Activated CD8-positive, alpha-beta memory T cell treated with anti-CD3 and anti-CD28 coated beads, Interleukin-2, amount 50 U/mL, for 24 hours (primary cell): ENCODE results near the gene METTL25.
"Not testable (repeated sequence)": the region's sequence is repeated elsewhere in the genome, so short reads cannot be mapped to it uniquely, and the experiment has no call there.

ENCODE experiments used
- DNase-seq: peaks from one replicate; pipeline ENCODE4 v3.0.0-alpha.2; 2020; ENCODE audit errors: extremely low read depth

Gene METTL25, protein sequence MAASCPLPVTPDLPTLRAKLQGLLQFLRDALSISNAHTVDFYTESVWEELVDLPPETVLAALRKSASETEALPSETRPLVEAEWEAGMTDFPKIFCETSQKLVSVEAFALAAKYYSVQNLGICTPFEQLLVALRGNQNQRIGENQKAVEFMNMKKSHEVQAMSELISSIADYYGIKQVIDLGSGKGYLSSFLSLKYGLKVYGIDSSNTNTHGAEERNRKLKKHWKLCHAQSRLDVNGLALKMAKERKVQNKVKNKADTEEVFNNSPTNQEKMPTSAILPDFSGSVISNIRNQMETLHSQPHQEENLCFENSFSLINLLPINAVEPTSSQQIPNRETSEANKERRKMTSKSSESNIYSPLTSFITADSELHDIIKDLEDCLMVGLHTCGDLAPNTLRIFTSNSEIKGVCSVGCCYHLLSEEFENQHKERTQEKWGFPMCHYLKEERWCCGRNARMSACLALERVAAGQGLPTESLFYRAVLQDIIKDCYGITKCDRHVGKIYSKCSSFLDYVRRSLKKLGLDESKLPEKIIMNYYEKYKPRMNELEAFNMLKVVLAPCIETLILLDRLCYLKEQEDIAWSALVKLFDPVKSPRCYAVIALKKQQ

DNA sequence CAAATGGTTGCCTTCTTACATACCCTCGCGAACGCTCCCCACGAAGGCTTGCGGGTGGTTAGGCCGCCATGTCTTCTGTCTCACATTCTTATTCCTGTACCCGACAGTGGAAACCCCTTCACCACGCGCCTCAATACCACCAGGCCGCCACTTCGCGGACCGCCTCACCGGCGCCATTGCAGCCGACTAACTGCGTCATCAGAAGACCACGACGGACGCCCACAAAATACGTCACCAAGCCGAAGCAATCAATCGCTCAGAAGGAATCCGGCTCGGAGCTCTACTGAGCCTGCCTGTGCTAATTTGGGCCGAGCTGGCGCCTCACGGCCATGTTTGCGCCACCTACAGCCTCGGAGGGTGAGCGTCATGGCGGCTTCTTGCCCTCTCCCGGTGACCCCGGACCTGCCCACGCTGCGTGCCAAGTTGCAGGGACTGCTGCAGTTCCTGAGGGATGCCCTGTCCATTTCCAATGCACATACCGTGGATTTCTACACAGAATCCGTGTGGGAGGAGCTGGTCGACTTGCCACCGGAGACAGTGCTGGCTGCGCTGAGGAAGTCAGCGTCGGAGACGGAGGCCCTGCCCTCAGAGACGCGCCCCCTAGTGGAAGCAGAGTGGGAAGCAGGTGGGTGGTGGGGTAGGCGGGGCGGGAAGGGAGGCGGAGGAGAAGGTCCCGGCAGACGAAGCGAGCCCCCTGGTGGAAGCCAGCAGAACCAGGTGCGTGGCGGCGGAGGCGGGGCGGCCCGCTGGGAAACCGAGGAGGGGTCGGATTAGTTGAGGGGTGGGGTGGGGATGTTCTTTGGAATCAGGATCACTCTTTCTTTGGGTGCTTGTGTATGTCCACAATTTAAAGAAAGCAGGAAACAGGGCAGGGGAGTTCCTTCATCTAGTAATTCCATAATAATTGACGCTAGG lies at the start of gene METTL25, which contains the start of gene CCDC59:
TSS of gene METTL25 (plus strand) at position 330 of the 915 bp plus-strand sequence. CDS start at position 367, 37 bp downstream.
TSS of gene CCDC59 (minus strand) at position 188 of the 915 bp plus-strand sequence. CDS start at position 177, 11 bp downstream.
- peak; percentile 93 for DNase-seq

DNA sequence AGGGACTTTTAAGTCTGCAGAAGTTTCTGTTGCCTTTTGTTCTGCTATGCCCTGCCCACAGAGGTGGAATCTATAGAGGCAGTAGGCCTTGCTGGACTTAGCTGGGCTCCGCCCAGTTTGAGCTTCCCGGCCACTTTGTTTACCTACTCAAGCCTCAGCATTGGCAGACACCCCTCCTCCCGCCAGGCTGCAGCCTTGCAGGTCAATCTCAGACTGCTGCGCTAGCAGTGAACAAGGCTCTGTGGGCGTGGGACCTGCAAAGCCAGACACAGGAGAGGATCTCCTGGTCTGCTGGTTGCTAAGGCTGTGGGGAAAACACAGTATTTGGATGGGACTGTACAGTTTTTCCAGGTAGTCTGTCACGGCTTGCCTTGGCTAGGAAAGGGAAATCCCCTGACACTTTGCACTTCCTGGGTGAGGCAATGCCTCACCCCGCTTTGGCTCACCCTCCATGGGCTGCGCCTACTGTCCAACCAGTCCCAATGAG lies 43.9 kb upstream of the METTL25 start:
- DNase-seq: no peak

DNA sequence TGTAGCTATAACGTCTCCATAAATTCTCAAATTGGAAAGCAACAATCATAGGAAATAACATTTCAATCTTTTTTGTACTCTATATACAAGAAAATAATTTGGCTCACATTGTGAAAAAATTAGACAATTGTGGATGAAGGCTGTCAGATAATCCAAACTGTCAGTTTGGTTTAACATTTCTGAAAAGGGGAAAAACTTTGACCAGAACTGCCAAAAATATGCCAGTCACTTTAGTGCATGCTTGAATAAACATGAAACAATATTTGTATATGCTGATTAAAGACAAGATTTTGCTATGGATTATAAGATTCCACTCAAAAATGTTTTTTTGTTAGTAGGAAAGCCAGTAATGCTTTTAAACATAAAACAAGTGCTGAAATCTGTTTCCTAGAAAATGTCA lies 39.1 kb upstream of the METTL25 start:
- DNase-seq: no peak

DNA sequence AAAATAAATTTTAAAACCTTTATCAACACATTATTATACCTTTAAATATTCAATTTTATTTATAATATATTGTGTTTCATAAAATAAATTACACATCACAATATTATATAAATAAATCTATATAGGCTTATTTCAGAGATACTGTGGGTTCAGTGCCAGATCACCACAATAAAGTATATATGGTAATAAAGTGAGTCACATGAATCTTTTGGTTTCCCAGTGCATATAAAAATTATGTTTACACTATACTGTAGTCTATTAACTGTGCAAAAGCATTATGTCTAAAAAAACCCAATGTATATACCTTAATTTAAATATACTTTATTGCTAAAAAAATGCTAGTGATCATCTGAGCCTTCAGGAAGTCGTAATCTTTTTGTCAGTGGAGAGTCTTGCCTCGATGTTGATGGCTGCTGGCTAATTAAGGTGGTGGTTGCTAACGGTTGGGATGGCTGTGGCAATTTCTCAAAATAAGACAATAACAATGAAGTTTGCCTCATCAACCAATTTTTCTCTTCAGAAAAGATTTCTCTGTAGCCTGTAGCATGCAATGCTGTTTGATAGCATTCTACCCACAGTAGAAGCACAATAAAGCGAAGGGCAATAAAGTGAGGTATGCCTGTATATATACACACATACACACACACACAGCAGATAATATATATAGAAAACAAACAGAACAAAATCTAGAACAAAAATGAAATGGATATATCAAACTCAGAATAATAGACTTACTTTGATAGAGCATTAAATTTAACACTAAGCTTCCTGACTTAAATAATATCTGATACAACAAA lies 32.6 kb upstream of the METTL25 start:
- DNase-seq: no peak

DNA sequence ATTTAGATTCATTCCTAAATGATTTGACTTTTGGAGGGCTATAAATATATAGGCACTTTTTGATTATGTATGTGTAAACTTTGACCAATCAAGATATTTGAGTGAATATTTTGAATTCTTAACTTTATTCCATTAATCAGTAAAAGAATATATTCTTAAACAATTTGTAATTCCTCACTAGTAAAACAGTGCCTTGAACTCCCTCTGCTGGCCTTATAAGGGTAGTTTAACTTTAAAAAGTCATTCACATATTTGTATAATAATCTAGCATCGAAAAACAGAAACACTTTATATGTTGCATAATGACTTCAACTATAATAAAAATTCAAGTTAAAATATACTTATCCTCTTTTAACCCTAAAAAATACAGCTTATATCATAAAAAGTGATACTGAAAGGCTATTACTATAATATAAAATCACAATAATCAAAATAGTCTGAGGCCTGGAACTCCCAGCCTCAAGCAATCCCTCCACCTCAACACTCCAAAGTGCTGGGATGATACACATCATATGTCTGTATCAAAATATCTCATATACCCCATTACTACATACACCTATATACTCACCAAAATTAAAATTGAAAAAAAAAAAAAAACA lies 31.3 kb upstream of the METTL25 start:
- DNase-seq: no peak

DNA sequence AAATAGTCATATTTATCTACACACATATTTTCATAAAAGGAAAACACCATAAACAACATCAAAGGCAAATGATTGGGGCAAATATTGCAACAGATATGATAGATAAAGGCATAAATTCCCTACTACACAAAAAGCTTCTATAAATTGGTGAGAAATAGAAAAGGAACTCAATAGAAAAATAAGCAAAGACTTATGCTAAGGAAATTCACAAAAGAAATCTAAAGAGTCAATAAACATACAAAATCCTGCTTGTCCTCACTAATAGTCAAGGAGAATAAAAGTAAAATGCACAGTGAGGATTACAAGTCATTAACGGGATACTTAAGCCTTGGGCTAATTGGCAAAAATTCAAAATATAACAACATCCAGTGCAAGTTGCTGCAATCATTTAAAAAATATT lies 30.5 kb upstream of the METTL25 start:
- DNase-seq: no peak

DNA sequence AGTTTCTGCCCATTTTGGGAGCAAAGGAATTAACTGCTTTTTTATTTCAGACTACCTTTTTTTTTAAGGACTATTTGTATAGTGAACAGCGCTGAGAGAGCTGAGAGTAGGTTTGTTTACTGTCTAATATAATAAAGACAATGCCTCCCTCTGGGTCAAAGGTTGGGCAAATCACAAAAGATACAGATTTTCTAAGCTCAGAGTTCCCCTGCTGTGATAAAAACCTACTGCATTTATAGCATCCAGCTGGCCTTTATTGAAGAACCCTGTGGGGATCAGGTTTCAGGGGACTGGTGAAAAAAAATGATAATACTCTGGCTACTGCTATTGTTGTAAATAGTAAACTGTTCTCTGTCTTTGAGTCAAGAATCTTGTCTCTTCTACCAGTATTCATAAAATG lies 28.8 kb upstream of the METTL25 start:
- DNase-seq: no peak

DNA sequence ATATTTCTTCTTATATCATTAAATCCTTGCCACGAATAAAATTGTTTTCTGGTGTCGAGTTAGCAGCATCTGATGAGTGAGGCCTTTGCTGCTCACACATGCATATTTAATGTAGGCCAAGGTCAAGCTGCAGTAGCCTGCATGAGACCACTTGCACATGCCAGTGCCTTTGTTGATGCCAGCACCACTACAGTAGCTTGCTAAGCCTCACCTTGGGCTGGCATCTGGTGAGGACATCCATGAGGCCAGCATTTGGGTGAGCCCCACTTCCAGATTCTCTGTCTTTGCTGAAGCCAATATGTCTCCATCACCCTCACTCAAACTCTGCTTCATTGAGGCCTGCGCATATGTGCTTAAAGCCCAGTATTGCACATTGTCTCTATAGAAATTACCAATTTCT lies 8.2 kb upstream of the METTL25 start:
- DNase-seq: no peak

DNA sequence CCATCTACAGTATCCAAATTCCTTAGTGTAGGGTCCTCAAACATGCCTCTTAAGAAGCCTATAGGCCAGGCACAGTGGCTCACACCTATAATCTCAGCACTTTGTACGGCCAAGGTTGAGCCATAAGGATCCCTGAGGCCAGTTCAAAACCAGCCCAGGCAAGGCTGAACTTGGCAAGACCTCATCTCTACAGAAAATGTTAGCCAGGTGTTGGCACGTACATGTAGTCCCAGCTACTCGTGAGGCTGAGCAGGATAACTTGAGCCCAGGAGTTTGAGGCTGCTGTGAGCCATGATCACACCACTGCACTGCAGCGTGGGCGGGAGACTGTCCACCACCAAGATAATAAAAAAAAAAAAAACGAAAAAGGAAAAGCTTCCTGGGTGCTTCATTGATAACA lies 6.9 kb upstream of the METTL25 start:
- no peak for DNase-seq

DNA sequence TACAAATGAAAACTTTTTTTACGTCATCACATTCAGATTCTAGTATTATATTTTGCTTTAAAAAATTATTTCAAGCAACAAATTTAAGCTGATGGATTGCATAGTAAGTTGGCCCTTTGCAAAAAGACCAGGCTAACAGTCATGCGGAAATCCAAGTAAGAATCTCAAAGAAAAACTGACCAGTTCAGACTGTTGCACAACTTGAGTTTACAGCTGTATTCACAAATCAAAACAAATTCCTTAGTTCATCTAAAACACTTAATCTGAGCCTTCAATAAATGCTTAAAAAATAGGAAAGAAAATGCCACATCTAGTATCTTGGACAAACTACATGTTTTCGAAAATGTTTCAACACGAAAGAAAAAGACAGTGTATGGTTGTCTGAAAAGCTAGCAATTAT lies 989 bp upstream of the METTL25 start:
- no peak for DNase-seq

DNA sequence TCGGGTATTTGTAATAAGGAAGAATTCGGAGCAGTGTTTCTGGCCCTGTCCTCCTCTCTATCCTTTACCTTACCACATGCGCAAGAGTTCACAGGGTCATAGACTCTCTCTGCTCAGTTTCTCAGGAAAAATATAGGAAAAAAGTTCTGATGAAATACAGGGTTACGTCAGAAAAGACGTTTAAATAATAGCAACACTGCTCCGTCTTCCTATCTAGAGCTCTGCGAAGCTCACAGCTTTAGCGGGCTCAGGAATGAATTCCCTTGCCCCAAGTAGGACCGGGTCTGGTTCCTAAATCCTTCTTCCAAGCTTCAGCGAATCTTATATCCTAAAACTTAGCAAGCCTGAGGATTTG lies 507 bp upstream of the METTL25 start:
- no peak for DNase-seq

DNA sequence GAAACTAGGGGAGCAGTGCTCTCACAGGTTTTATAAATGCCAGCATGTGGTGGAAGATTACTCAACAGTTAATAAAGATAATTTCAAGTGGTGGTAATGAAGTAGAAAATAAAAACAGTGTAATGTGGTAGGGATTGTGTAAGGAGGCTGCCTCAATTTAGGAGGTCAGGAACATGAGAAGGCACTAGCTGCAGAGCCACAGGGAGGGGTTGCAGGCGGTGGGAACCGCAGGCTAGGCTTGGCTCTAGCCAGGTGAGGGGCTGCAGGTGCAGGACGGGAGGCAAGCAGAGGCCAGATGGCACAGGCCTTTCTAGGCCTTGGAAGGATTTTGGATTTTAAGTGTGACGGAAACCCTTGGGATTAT lies 768 bp downstream of the METTL25 start:
- DNase-seq: no peak

DNA sequence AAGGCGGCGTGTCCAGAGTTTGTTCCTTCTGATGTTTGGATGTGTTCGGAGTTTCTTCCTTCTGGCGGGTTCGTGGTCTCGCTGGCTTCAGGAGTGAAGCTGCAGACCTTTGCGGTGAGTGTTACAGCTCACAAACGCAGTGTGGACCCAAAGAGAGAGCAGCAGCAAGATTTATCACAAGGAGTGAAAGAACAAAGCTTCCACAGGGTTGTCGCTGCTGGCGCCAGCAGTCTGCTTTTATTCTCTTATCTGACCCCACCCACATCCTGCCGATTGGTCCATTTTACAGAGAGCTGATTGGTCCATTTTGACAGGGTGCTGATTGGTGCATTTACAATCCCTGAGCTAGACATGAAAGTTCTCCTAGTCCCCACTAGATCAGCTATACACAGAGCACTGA lies 2.5 kb downstream of the METTL25 start:
- DNase-seq: not testable (repeated sequence)

DNA sequence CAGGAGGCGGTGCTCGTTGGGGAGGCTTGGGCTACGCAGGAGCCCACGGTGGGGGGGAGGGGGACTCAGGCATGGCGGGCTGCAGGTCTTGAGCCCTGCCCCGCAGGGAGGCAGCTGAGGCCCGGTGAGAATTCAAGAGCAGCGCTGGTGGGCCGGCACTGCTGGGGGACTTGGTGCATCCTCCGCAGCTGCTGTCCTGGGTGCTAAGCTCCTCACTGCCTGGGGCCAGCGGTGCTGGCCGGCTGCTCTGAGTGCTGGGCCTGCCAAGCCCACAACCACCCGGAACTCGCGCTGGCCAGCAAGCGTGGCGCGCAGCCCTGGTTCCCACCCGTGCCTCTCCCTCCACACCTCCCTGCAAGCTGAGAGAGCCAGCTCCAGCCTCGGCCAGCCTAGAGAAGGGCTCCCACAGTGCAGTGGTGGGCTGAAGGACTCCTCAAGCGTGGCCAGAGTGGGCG lies 3.2 kb downstream of the METTL25 start:
- no peak for DNase-seq

DNA sequence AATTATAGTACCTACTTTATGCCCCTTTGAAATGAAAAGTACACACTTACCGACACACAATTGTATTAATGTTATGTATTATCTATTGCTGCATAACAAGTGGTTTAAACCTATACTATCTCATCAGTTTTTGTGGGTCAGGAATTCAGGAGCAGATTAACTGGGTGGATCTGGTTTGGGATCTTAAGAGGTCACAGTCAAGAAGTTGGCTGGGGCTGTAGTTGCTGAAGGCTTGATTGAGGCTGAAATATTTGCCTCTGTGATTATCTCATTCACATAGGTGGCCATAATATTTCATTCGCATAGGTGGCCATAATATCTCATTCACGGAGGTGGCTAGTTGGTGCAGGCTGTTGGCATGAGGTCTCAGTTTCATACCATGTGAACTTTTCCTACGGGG lies 5.7 kb downstream of the METTL25 start:
- DNase-seq: no peak

DNA sequence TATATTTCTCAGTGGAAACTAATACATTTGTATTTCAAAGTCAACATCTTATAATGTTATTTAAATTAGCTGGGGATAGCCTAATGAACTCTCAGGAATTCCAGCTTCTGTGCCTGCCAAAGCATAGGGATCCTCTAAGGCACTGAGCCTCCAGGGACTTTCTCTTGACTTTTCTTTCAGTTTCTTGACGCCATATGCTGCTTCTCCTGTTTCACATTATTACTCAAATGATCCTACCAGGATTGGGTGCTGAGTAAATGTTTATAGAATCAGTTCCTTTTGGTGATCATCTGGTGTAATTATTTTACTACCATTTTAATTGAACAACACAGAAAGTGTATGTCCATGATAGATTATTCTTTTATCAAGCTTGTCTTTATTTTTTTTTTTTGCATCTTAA lies 7.9 kb downstream of the METTL25 start:
- DNase-seq: no peak

DNA sequence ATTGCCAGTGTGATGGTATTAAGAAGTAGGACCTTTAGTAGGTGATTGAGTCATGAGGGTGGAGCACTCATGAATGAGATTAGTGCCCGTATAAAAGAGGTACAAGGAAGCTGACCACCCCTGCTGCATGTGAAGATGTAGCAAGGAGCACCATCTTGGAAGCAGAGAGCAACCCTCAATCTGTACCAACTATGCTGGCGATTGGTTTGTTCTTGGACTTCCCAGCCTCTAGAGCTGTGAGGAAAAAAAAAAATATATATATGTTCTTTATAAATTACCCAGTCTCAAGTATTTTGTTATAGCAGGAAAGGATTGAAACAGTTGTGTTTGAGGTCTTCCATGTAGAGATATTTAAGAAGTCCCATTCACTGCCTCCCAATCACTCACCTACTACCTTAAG lies 16.9 kb downstream of the METTL25 start:
- no peak for DNase-seq

DNA sequence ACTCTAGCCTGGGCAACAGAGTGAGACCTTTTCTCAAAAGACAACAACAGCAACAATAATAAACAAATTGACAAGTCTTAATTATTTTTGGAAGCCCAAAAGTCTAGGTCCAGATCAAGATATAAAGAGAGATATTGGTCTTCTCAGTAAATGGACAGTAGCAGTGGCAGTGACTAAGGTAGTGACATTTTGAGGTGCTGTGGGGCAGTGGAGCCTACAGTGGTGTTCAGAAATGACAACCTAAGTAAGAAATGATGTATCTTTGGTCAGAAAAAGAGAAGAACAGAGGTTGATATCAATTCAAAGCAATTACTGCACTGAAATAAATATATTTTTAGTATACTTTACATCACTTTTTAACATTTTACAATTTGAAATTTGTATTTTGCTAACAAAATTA lies 20.7 kb downstream of the METTL25 start:
- DNase-seq: no peak

DNA sequence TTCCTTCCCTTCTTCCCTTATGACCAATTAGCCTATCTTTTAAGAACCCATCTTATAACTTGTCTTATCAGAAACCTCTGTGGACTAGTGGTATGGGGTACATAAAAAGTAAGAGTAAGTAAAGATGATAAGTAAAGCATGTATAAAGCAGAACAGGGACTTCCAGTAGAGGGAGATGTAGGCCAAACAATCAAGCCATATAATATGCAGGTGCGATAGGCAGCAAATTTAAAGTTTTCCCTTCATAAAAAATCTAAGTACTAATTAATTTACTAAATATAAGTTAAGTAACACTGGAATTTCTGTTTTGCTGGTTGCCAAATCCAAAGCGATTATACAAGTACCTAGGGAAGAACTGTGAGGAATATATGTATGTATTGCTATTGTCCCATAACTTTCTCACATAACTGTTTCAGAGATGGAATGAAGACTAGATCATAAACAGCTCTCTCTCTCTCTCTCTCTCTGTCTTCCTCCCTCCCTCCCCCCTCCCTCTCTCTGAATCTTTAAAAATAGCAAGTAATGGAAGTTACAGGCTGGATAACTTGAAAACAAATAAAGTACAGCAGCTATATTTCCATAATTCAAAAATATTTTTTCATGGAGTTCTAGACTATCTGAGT lies 25.7 kb downstream of the METTL25 start:
- DNase-seq: no peak

DNA sequence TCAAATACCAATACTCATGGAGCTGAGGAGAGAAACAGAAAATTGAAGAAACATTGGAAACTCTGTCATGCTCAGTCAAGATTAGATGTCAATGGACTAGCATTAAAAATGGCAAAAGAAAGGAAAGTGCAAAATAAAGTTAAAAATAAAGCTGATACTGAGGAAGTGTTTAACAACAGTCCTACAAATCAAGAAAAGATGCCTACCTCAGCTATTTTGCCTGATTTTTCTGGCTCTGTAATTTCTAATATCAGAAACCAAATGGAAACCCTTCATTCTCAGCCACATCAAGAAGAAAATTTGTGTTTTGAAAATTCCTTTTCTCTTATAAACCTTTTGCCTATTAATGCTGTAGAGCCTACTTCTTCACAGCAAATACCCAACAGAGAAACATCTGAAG lies 40.5 kb downstream of the METTL25 start:
- no peak for DNase-seq

DNA sequence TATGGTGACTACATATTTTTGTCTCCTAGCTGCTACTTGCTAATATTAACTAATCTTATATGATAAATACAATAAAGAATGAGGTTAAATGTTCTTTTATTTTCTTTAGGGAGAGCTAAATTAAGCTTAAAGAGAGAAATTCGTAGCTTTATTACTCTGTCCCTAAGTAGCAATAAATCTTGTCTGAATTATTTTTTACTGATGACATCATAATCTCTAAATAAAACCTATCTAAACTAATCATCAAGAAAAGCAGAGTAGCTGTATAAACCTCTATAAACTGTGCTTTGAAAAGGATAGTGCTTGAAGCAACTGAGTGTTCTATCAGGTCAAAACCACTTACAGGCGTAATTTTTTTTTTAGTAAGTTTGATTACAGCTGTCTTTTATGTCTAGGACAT lies 42.5 kb downstream of the METTL25 start:
- no peak for DNase-seq
